Upper lobe of right lung (tissue), 1 donor: Measurements from ENCODE around the gene RTN4RL1. TPM values are rescaled to one million over a fixed set of nuclear protein-coding genes. Genes with fewer than 3 reads are reported as not detected.

Experiments used
- ATAC-seq: fragments of 200-7000 bp; cut with Tn5 transposase; one replicate; pipeline ENCODE4 v1.9.1; 2020; ENCODE audit warnings: mild to moderate bottlenecking, moderate library complexity
- DNase-seq: peaks from one replicate; pipeline ENCODE4 v3.0.0-alpha.2; 2020
- H3K27ac ChIP-seq: fragments of 200-600 bp; one replicate; pipeline ENCODE4 v1.8.0; 2022
- H3K27me3 ChIP-seq: fragments of 200-600 bp; one replicate; pipeline ENCODE4 v1.8.0; 2022; ENCODE audit warnings: mild to moderate bottlenecking
- H3K36me3 ChIP-seq: fragments of 200-600 bp; one replicate; pipeline ENCODE4 v1.8.0; 2022
- H3K4me1 ChIP-seq: fragments of 200-600 bp; one replicate; pipeline ENCODE4 v1.8.0; 2022
- H3K4me3 ChIP-seq: fragments of 200-600 bp; one replicate; pipeline ENCODE4 v1.8.0; 2022; ENCODE audit warnings: mild to moderate bottlenecking
- H3K9me3 ChIP-seq: fragments of 200-600 bp; one replicate; pipeline ENCODE4 v1.8.0; 2022
- CTCF ChIP-seq: fragments of 200-600 bp; IDR thresholded peaks from one replicate; pipeline ENCODE4 v1.8.0; 2022; ENCODE audit warnings: antibody characterized with exemption
- intact Hi-C: fragments of 100-400 bp; cut with DNase I; formaldehyde crosslinking; loops from one replicate; pipeline ENCODE4 v1.11.0; 2022
- total RNA-seq: library from RNA; stranded (reverse); fragmentation: NEBNext Ultra II Directional; extraction: Animal tissue kit (Norgen Biotek cat#: 25700); gene quantifications from one replicate; pipeline ENCODE4 v1.2.1, GENCODE V29; 2021
- donor health status: DM: no; HTN: yes; CAD: no; lungs with severe emphysema.

Gene RTN4RL1
- total RNA-seq, 1 donor from 2014 or later: 4.3 TPM

GRCh38 chr17:1947743-1948516 lies 77.2 kb downstream of the RTN4RL1 start:
- Histone ChIP-seq H3K27ac (no peak overlapping the region), H3K27me3 (no peaks in the 10 kb centered on the region), H3K4me3 (no peak overlapping the region), H3K36me3 (no peaks in the 10 kb centered on the region), H3K4me1 (no peaks in the 10 kb centered on the region), H3K9me3 (no peaks in the 10 kb centered on the region)
- ATAC-seq: peak; percentile 8
- DNase-seq: no peak
- intact Hi-C loops: no loop called here
- TF ChIP-seq CTCF: no peak

GRCh38 chr17:1947229-1947742 lies 77.8 kb downstream of the RTN4RL1 start:
- no peak overlapping the region for H3K27ac ChIP-seq
- H3K36me3 ChIP-seq: no peaks in the 10 kb centered on the region
- TF ChIP-seq CTCF: no peak
- no peaks in the 10 kb centered on the region for H3K9me3 ChIP-seq
- H3K4me3 ChIP-seq: no peak overlapping the region
- no peak for DNase-seq
- intact Hi-C loops: no loop called here
- peak; percentile 72 for ATAC-seq
- H3K4me1 ChIP-seq: no peaks in the 10 kb centered on the region
- no peaks in the 10 kb centered on the region for H3K27me3 ChIP-seq

- intact Hi-C loops: no loop called here
Measured at GRCh38 chr17:1946021-1946932, 78.9 kb downstream of the RTN4RL1 start.

GRCh38 chr17:1945621-1946020 lies 79.5 kb downstream of the RTN4RL1 start:
- H3K4me3 ChIP-seq: no peak overlapping the region
- no peaks in the 10 kb centered on the region for H3K9me3 ChIP-seq
- no peaks in the 10 kb centered on the region for H3K4me1 ChIP-seq
- H3K27ac ChIP-seq: no peak overlapping the region
- H3K27me3 ChIP-seq: no peaks in the 10 kb centered on the region
- TF ChIP-seq CTCF: no peak
- no peaks in the 10 kb centered on the region for H3K36me3 ChIP-seq
- no peak for ATAC-seq
- no peak for DNase-seq
- intact Hi-C loops: no loop called here

More at GRCh38 chr17:1946021-1946932, 78.9 kb downstream of the RTN4RL1 start:
- Histone ChIP-seq H3K4me3 (no peak overlapping the region), H3K27me3 (no peaks in the 10 kb centered on the region), H3K36me3 (no peaks in the 10 kb centered on the region), H3K9me3 (no peaks in the 10 kb centered on the region), H3K27ac (no peak overlapping the region), H3K4me1 (no peaks in the 10 kb centered on the region)
- ATAC-seq (no peak), DNase-seq (no peak)
- no peak for TF ChIP-seq CTCF

GRCh38 chr17:1943436-1943831 lies 81.7 kb downstream of the RTN4RL1 start:
- no peaks in the 10 kb centered on the region for H3K9me3 ChIP-seq
- intact Hi-C loops: no loop called here
- no peaks in the 10 kb centered on the region for H3K27me3 ChIP-seq
- no peaks in the 10 kb centered on the region for H3K4me1 ChIP-seq
- no peak overlapping the region for H3K4me3 ChIP-seq
- ATAC-seq (no peak), DNase-seq (no peak)
- no peaks in the 10 kb centered on the region for H3K36me3 ChIP-seq
- H3K27ac ChIP-seq: no peak overlapping the region
- TF ChIP-seq CTCF: no peak
